AG09319 (cell line): ENCODE data around the gene VSTM4.

Source experiments
- DNase-seq: peaks from one replicate; pipeline ENCODE4 v3.0.0-alpha.2; 2010; ENCODE audit warnings: low read depth; ENCODE audit errors: extremely low read depth
- CTCF ChIP-seq: IDR thresholded peaks from 2 replicates; pipeline ENCODE4 v1.5.1; 2011; ENCODE audit warnings: low read depth, mild to moderate bottlenecking, inconsistent platforms, low read length, moderate library complexity

Gene VSTM4

GRCh38 chr10:49034925-49035324, 80.4 kb downstream of the VSTM4 start:
- no peak for TF ChIP-seq CTCF
- no peak for DNase-seq

GRCh38 chr10:49033939-49034338, 81.4 kb downstream of the VSTM4 start:
- DNase-seq = no peak
- TF ChIP-seq CTCF = no peak

- DNase-seq = no peak
- no peak for TF ChIP-seq CTCF
These were observed 85.7 kb downstream of the VSTM4 start for GRCh38 chr10:49029666-49030065.

GRCh38 chr10:49028639-49029038, 86.7 kb downstream of the VSTM4 start:
- no peak for TF ChIP-seq CTCF
- no peak for DNase-seq

GRCh38 chr10:49025347-49025983, 89.9 kb downstream of the VSTM4 start:
- TF ChIP-seq CTCF = no peak
- DNase-seq = no peak

- DNase-seq = no peak
- TF ChIP-seq CTCF = no peak
These were observed 90.8 kb downstream of the VSTM4 start for GRCh38 chr10:49024484-49024883.

- DNase-seq = no peak
- TF ChIP-seq CTCF = no peak
These were observed 91.6 kb downstream of the VSTM4 start for GRCh38 chr10:49023752-49024151.
